ENCODE results near the gene PRMT5.

The PRMT5 gene

DNA sequence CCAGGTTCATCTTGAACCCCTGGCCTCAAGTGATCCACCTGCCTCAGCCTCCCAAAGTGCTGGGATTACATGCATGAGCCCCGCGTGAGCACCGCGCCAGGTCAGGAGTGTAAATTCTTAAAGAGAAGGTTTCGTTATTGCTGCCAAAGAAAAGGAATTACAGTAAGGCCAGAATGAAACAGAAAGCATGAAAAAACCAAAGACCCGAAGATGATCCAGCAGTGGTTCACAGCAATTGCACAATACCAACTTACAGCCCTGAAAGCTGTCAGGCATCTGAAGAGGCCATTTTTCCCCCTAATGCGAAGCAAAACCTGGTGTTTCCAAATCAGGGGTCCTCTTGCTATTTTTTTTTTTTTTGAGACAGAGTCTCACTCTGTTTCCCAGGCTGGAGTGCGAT is 20.6 kb downstream of the PRMT5 start:
- TF ChIP-seq, protein P1, sequence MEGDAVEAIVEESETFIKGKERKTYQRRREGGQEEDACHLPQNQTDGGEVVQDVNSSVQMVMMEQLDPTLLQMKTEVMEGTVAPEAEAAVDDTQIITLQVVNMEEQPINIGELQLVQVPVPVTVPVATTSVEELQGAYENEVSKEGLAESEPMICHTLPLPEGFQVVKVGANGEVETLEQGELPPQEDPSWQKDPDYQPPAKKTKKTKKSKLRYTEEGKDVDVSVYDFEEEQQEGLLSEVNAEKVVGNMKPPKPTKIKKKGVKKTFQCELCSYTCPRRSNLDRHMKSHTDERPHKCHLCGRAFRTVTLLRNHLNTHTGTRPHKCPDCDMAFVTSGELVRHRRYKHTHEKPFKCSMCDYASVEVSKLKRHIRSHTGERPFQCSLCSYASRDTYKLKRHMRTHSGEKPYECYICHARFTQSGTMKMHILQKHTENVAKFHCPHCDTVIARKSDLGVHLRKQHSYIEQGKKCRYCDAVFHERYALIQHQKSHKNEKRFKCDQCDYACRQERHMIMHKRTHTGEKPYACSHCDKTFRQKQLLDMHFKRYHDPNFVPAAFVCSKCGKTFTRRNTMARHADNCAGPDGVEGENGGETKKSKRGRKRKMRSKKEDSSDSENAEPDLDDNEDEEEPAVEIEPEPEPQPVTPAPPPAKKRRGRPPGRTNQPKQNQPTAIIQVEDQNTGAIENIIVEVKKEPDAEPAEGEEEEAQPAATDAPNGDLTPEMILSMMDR (IDR thresholded peaks at IDR 0.05; ENCODE audit: low read depth, low read length, missing control alignments): no peak
- DNase-seq (ENCODE audit: low read depth): no peak
- no peak overlapping the region for H3K4me3 ChIP-seq (ENCODE audit: low read depth, low read length)
- in situ Hi-C loops (cut with HindIII; ENCODE audit: low sequenced_read_pairs): no loop called here

DNA sequence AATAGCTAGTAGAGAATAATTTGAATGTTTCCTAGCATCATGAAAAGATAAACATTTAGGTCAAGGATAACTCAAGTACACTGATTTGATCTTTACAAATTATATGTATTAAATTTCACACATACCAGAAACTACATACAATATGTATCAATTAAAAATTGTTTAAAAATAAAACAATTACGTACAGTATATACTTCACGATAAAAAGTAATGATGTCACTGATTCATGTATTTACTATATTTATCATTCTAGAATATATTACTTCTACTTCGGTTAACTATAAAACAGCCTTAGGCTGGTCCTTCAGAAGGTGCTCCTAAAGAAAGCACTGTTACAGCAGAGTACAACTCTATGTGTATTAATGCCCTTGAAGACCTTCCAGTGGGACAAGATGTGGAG is 21.7 kb downstream of the PRMT5 start:
- no peak for DNase-seq (ENCODE audit: low read depth)
- TF ChIP-seq, protein P1 (IDR thresholded peaks at IDR 0.05; ENCODE audit: low read depth, low read length, missing control alignments): no peak
- no peak overlapping the region for H3K4me3 ChIP-seq (ENCODE audit: low read depth, low read length)
- in situ Hi-C loops (cut with HindIII; ENCODE audit: low sequenced_read_pairs): no loop called here

DNA sequence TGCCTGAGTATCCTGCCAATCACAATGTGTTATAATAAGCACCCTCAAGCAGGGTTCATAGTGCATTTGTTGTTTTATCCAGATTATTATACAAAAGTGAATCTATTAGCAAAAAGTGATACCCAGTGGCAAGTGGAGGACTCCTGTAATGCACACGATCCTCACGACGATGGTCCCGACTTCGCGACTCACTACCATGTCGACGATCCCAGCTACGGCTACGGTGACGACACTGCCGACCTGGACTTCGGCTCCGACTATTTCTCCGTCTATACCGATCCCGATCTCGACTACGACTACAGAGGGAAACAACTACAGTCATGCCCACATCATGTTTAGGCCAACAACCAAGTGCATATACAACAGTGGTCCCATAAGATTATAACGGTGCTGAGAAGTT is 23.1 kb downstream of the PRMT5 start:
- no peak overlapping the region for H3K4me3 ChIP-seq (ENCODE audit: low read depth, low read length)
- TF ChIP-seq, protein P1 (IDR thresholded peaks at IDR 0.05; ENCODE audit: low read depth, low read length, missing control alignments): no peak
- in situ Hi-C loops (cut with HindIII; ENCODE audit: low sequenced_read_pairs): no loop called here
- no peak for DNase-seq (ENCODE audit: low read depth)

DNA sequence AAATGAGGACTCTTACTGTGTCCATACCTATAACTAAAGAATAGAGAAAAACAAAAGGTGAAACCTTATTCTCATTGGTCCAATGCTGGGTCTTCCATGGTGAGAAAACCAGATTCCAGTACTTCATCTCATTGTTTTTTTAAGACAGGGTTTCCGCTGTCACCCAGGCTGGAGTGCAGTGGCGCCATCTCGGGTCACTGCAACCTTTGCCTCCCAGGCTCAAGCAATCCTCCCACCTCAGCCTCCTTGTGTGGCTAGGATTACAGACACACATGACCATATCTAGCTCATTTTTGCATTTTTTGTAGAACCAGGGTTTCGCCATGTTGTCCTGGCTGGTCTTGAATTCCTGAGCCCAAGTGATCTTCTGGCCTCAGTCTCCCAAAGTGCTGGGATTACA is 23.5 kb downstream of the PRMT5 start:
- H3K4me3 ChIP-seq (ENCODE audit: low read depth, low read length): no peak overlapping the region
- in situ Hi-C loops (cut with HindIII; ENCODE audit: low sequenced_read_pairs): no loop called here
- DNase-seq (ENCODE audit: low read depth): no peak
- TF ChIP-seq, protein P1 (IDR thresholded peaks at IDR 0.05; ENCODE audit: low read depth, low read length, missing control alignments): no peak

DNA sequence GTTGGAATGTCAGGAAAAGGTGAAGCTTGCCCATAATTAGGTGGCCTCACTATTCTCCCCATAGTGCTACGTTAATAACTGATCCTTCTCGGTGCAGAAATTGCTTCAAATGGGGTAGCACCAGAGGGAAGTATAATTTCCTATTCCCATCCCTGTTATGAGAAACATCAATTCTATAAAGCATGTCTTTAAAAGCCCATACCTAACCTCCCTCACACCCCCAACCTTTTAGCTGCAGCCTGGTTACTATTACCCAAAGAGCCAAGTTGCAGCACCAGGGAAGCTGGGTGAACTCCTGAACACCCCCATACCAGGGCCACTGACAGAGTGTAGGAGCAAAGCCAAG is 25.5 kb downstream of the PRMT5 start:
- no peak for DNase-seq (ENCODE audit: low read depth)
- TF ChIP-seq, protein P1 (IDR thresholded peaks at IDR 0.05; ENCODE audit: low read depth, low read length, missing control alignments): no peak
- H3K4me3 ChIP-seq (ENCODE audit: low read depth, low read length): no peak overlapping the region
- in situ Hi-C loops (cut with HindIII; ENCODE audit: low sequenced_read_pairs): no loop called here

DNA sequence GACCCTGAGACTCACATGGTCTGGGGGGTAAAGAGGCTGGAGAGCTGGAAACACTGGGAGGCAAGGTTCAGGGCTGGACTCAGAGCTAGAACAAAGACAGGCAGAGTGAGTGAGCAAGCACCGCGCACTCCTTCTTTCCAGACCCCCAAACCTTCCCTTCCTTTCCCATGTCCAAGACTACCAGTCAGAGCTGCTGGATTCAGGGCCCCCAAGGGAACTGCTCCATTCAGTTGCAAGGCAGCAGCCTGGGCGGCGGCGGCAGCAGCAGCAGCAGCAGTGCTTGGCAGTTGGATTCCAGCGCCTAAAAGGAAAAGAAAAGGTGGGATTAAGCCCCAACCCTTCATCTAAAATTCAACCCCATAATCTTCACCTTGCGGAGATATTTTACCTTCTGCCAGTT is 27.4 kb downstream of the PRMT5 start:
- no peak for DNase-seq (ENCODE audit: low read depth)

More for the DNA sequence above, 27.4 kb downstream of the PRMT5 start:
- TF ChIP-seq, protein P1 (IDR thresholded peaks at IDR 0.05; ENCODE audit: low read depth, low read length, missing control alignments): no peak
- in situ Hi-C loops (cut with HindIII; ENCODE audit: low sequenced_read_pairs): no loop called here
- H3K4me3 ChIP-seq (ENCODE audit: low read depth, low read length): no peak overlapping the region

All from astrocyte of the cerebellum (primary cell).